ENCODE data around the gene NEK2. TPM values are rescaled to one million over a fixed set of nuclear protein-coding genes. Genes with fewer than 3 reads are reported as not detected.

Gene NEK2
- total RNA-seq, 2 experiments from 2014 or later, result 32.3 to 38.8 TPM

GRCh38 chr1:211619033-211619996 lies 56.1 kb downstream of the NEK2 start:
- peaks cover 3% of the 10 kb centered on the region for H3K4me1 Mint-ChIP-seq
- intact Hi-C loops (cut with DNase I, micrococcal nuclease), result no loop called here
- H3K36me3 Mint-ChIP-seq (ENCODE audit: low read depth), result no peaks in the 10 kb centered on the region
- no peaks in the 10 kb centered on the region for H3K9me3 Mint-ChIP-seq (ENCODE audit: low read depth)
- POLR2A ChIA-PET, result no interaction called here
- DNase-seq, result no peak
- no peak overlapping the region for H3K4me3 Mint-ChIP-seq
- H3K27ac Mint-ChIP-seq, result no peak overlapping the region
- CTCF ChIA-PET, result interaction anchor here (0.7 to 1.0 kb wide), 2 partner anchors 9 to 14 kb away, joined by 3 read pairs; no protein-coding TSS in a partner anchor
- no peaks in the 10 kb centered on the region for H3K27me3 Mint-ChIP-seq
- no peak for ATAC-seq

- ChIA-PET CTCF (no interaction called here), POLR2A (no interaction called here)
- H3K4me1 Mint-ChIP-seq, result no peaks in the 10 kb centered on the region
- ATAC-seq (no peak), DNase-seq (no peak)
- no peaks in the 10 kb centered on the region for H3K9me3 Mint-ChIP-seq (ENCODE audit: low read depth)
- H3K4me3 Mint-ChIP-seq, result no peak overlapping the region
- H3K36me3 Mint-ChIP-seq (ENCODE audit: low read depth), result no peaks in the 10 kb centered on the region
- intact Hi-C loops (cut with DNase I, micrococcal nuclease), result no loop called here
- H3K27ac Mint-ChIP-seq, result no peak overlapping the region
- H3K27me3 Mint-ChIP-seq, result no peaks in the 10 kb centered on the region
Measured at GRCh38 chr1:211616965-211617297, 58.5 kb downstream of the NEK2 start.

- intact Hi-C loops (cut with DNase I, micrococcal nuclease), result no loop called here
- DNase-seq (no peak), ATAC-seq (no peak)
- no peaks in the 10 kb centered on the region for H3K27me3 Mint-ChIP-seq
- H3K9me3 Mint-ChIP-seq (ENCODE audit: low read depth), result no peaks in the 10 kb centered on the region
- H3K4me1 Mint-ChIP-seq, result no peaks in the 10 kb centered on the region
- H3K27ac Mint-ChIP-seq, result no peak overlapping the region
- H3K36me3 Mint-ChIP-seq (ENCODE audit: low read depth), result no peaks in the 10 kb centered on the region
- ChIA-PET POLR2A (no interaction called here), CTCF (no interaction called here)
- H3K4me3 Mint-ChIP-seq, result no peak overlapping the region
Measured at GRCh38 chr1:211616231-211616964, 59.0 kb downstream of the NEK2 start.

GRCh38 chr1:211614615-211615014 lies 60.8 kb downstream of the NEK2 start:
- H3K4me3 Mint-ChIP-seq, result no peak overlapping the region
- H3K36me3 Mint-ChIP-seq (ENCODE audit: low read depth), result no peaks in the 10 kb centered on the region
- ATAC-seq (no peak), DNase-seq (no peak)
- no peaks in the 10 kb centered on the region for H3K4me1 Mint-ChIP-seq
- intact Hi-C loops (cut with DNase I, micrococcal nuclease), result no loop called here
- ChIA-PET CTCF (interaction anchor here (0.5 to 0.7 kb wide), 2 partner anchors 8 to 173 kb away, joined by 3 read pairs; no protein-coding TSS in a partner anchor), POLR2A (no interaction called here)
- H3K27ac Mint-ChIP-seq, result no peak overlapping the region
- H3K9me3 Mint-ChIP-seq (ENCODE audit: low read depth), result no peaks in the 10 kb centered on the region
- no peaks in the 10 kb centered on the region for H3K27me3 Mint-ChIP-seq

- ATAC-seq (no peak), DNase-seq (no peak)
- intact Hi-C loops (cut with DNase I, micrococcal nuclease), result no loop called here
- no peaks in the 10 kb centered on the region for H3K27me3 Mint-ChIP-seq
- no peak overlapping the region for H3K27ac Mint-ChIP-seq
- H3K4me1 Mint-ChIP-seq, result no peaks in the 10 kb centered on the region
- no peaks in the 10 kb centered on the region for H3K9me3 Mint-ChIP-seq (ENCODE audit: low read depth)
- CTCF ChIA-PET, result interaction anchor here (0.5 to 0.7 kb wide), 2 partner anchors 174 to 385 kb away, joined by 3 read pairs; no protein-coding TSS in a partner anchor
- POLR2A ChIA-PET, result no interaction called here
- no peaks in the 10 kb centered on the region for H3K36me3 Mint-ChIP-seq (ENCODE audit: low read depth)
- no peak overlapping the region for H3K4me3 Mint-ChIP-seq
Measured at GRCh38 chr1:211613951-211614350, 61.5 kb downstream of the NEK2 start.

- POLR2A ChIA-PET, result no interaction called here
- DNase-seq (no peak), ATAC-seq (no peak)
- H3K27ac Mint-ChIP-seq, result no peak overlapping the region
- H3K4me1 Mint-ChIP-seq, result no peaks in the 10 kb centered on the region
- CTCF ChIA-PET, result interaction anchor here (0.7 kb wide), 1 partner anchor 385 kb away, joined by 3 read pairs; no protein-coding TSS in a partner anchor
- no peak overlapping the region for H3K4me3 Mint-ChIP-seq
- no peaks in the 10 kb centered on the region for H3K27me3 Mint-ChIP-seq
- no peaks in the 10 kb centered on the region for H3K9me3 Mint-ChIP-seq (ENCODE audit: low read depth)
- H3K36me3 Mint-ChIP-seq (ENCODE audit: low read depth), result no peaks in the 10 kb centered on the region
- intact Hi-C loops (cut with DNase I, micrococcal nuclease), result no loop called here
Measured at GRCh38 chr1:211613108-211613947, 62.1 kb downstream of the NEK2 start.

GRCh38 chr1:211612786-211613107 lies 62.7 kb downstream of the NEK2 start:
- H3K4me3 Mint-ChIP-seq, result no peak overlapping the region
- POLR2A ChIA-PET, result no interaction called here
- no peak for ATAC-seq
- H3K27me3 Mint-ChIP-seq, result no peaks in the 10 kb centered on the region
- H3K4me1 Mint-ChIP-seq, result no peaks in the 10 kb centered on the region
- no peaks in the 10 kb centered on the region for H3K36me3 Mint-ChIP-seq (ENCODE audit: low read depth)
- intact Hi-C loops (cut with DNase I, micrococcal nuclease), result no loop called here
- no peak overlapping the region for H3K27ac Mint-ChIP-seq
- DNase-seq, result no peak
- H3K9me3 Mint-ChIP-seq (ENCODE audit: low read depth), result no peaks in the 10 kb centered on the region
- CTCF ChIA-PET, result interaction anchor here (0.7 to 1.5 kb wide), 2 partner anchors 31 to 37 kb away, joined by 3 to 5 read pairs; no protein-coding TSS in a partner anchor

Other genes starting within 250 kb of the NEK2 start
- gene RD3, start 183.5 kb downstream of the NEK2 start, total RNA-seq, result not detected
- 1 to 10 TPM; 2.9 to 4.5 TPM for gene SLC30A1, start 96.5 kb downstream of the NEK2 start, total RNA-seq
- 10 to 100 TPM; 21.7 to 24.9 TPM for gene LPGAT1, start 155.1 kb upstream of the NEK2 start, total RNA-seq